Liver (tissue), 9 donors: Measurements from ENCODE around the gene ERCC6L. TPM values are rescaled to one million over a fixed set of nuclear protein-coding genes. Genes with fewer than 3 reads are reported as not detected.

Experiments used
- DNase-seq: peaks from one replicate; pipeline ENCODE4 v3.0.0-alpha.2; 2017; ENCODE audit warnings: low spot score
- H3K27ac ChIP-seq, 2 donors: one replicate each; pipeline ENCODE4 v1.7.0; 2013; ENCODE audit warnings: inconsistent platforms in 2 of 2, low read length in 2 of 2, control low read depth in 1 of 2, low read depth in 1 of 2, mild to moderate bottlenecking in 1 of 2
- H3K27me3 ChIP-seq, 4 donors: one replicate each; pipeline versions ENCODE4 v1.6.1 to v1.7.0; 2013; ENCODE audit warnings: low read length in 3 of 4, inconsistent platforms in 1 of 4, mild to moderate bottlenecking in 1 of 4, moderate library complexity in 1 of 4; ENCODE audit not compliant: control insufficient read depth in 4 of 4, insufficient read depth in 4 of 4
- H3K36me3 ChIP-seq, 4 donors: one replicate each; pipeline versions ENCODE4 v1.6.1 to v1.7.0; 2013; ENCODE audit warnings: low read length in 3 of 4, mild to moderate bottlenecking in 3 of 4, low read depth in 1 of 4, moderate library complexity in 1 of 4; ENCODE audit not compliant: control insufficient read depth in 4 of 4, insufficient read depth in 3 of 4
- H3K4me1 ChIP-seq, 4 donors: one replicate each; pipeline versions ENCODE4 v1.6.1 to v1.7.0; 2013; ENCODE audit warnings: low read length in 3 of 4, mild to moderate bottlenecking in 3 of 4, moderate library complexity in 1 of 4; ENCODE audit not compliant: control insufficient read depth in 4 of 4, insufficient read depth in 4 of 4
- H3K4me3 ChIP-seq, 3 donors: one replicate each; pipeline versions ENCODE4 v1.6.1 to v1.7.0; 2013; ENCODE audit warnings: low read length in 3 of 3, control low read depth in 1 of 3, low read depth in 1 of 3, mild to moderate bottlenecking in 1 of 3
- H3K9ac ChIP-seq, 2 donors: one replicate each; pipeline ENCODE4 v1.7.0; 2013; ENCODE audit warnings: low read length in 2 of 2, mild to moderate bottlenecking in 2 of 2, moderate library complexity in 2 of 2, control low read depth in 1 of 2, low read depth in 1 of 2
- H3K9me3 ChIP-seq, 4 donors: one replicate each; pipeline versions ENCODE4 v1.6.1 to v1.7.0; 2013; ENCODE audit warnings: low read length in 3 of 4; ENCODE audit not compliant: control insufficient read depth in 4 of 4
- EGR1 ChIP-seq, 2 donors: IDR thresholded peaks; 2 replicates each; pipeline ENCODE4 v1.6.1; 2016 to 2018; ENCODE audit warnings: antibody characterized with exemption in 2 of 2, low read depth in 2 of 2
- FOXA1 ChIP-seq: IDR thresholded peaks from 2 replicates; pipeline ENCODE4 v1.6.1; 2016; ENCODE audit warnings: antibody characterized with exemption
- GABPA ChIP-seq, 2 donors: IDR thresholded peaks in 1 of 2; conservative IDR thresholded peaks in 1 of 2; 2 replicates each; pipeline ENCODE4 v1.6.1; 2016; ENCODE audit warnings: antibody characterized with exemption in 2 of 2, mild to moderate bottlenecking in 1 of 2, moderate library complexity in 1 of 2
- HNF4A ChIP-seq, 2 donors: conservative IDR thresholded peaks; 2 replicates each; pipeline ENCODE4 v1.6.1; 2016; ENCODE audit warnings: antibody characterized with exemption in 2 of 2, mild to moderate bottlenecking in 2 of 2
- HNF4G ChIP-seq: IDR thresholded peaks from 2 replicates; pipeline ENCODE4 v1.6.1; 2016; ENCODE audit warnings: antibody characterized with exemption
- JUND ChIP-seq, 2 donors: IDR thresholded peaks; 2 replicates each; pipeline ENCODE4 v1.6.1; 2016; ENCODE audit warnings: antibody characterized with exemption in 2 of 2
- NR2F2 ChIP-seq: IDR thresholded peaks from 2 replicates; pipeline ENCODE4 v1.6.1; 2016; ENCODE audit warnings: antibody characterized with exemption
- RAD21 ChIP-seq, 2 donors: IDR thresholded peaks; 2 replicates each; pipeline ENCODE4 v1.6.1; 2016; ENCODE audit warnings: antibody characterized with exemption in 2 of 2, mild to moderate bottlenecking in 2 of 2
- RXRA ChIP-seq, 2 donors: IDR thresholded peaks; 2 replicates each; pipeline ENCODE4 v1.6.1; 2017 to 2018; ENCODE audit warnings: antibody characterized with exemption in 2 of 2, mild to moderate bottlenecking in 1 of 2
- SP1 ChIP-seq: IDR thresholded peaks from 2 replicates; pipeline ENCODE4 v1.6.1; 2018; ENCODE audit warnings: antibody characterized with exemption, mild to moderate bottlenecking
- TAF1 ChIP-seq: conservative IDR thresholded peaks from 2 replicates; pipeline ENCODE4 v1.6.1; 2016; ENCODE audit warnings: antibody characterized with exemption, mild to moderate bottlenecking
- YY1 ChIP-seq: IDR thresholded peaks from 2 replicates; pipeline ENCODE4 v1.6.1; 2016; ENCODE audit warnings: antibody characterized with exemption, mild to moderate bottlenecking
- WGBS: extraction: QIAGEN DNeasy Blood & Tissue Kit; methylation state at CpG from one replicate; pipeline ENCODE4 v1.1.7; 2013; 5-methylcytosine and 5-hydroxymethylcytosine counted together
- polyA plus RNA-seq, 2 donors: library from polyadenylated mRNA; stranded (reverse) in 1 of 2; unstranded in 1 of 2; fragments of 200-250 nt in 1 of 2; fragments of >200 nt in 1 of 2; fragmentation: Nextera tagmentation in 1 of 2; extraction: Ambion mirVana in 1 of 2; gene quantifications; one replicate each; pipeline versions ENCODE4 v1.2.1 to v1.2.3, GENCODE V29; 2013 to 2015
- total RNA-seq, 2 donors: library from RNA; depleted of rRNA; stranded (reverse); fragments of >200 nt; gene quantifications; one replicate each; pipeline ENCODE4 v1.2.3, GENCODE V29; 2014
- TF ChIP-seq, protein P1 (sequence below): IDR thresholded peaks from 2 replicates; pipeline ENCODE4 v1.6.1; 2016; ENCODE audit warnings: antibody characterized with exemption, mild to moderate bottlenecking
- TF ChIP-seq, protein P2 (sequence below): IDR thresholded peaks from 2 replicates; pipeline ENCODE4 v1.6.1; 2016; ENCODE audit warnings: antibody characterized with exemption
- TF ChIP-seq, protein P3 (sequence below): fragments of 150-350 bp; IDR thresholded peaks from 2 replicates; pipeline ENCODE4 v1.5.1; 2017; ENCODE audit warnings: improper control_type of control experiment, low read depth, low read length; ENCODE audit not compliant: missing input control
- TF ChIP-seq, protein P4 (sequence below): IDR thresholded peaks from 2 replicates; pipeline ENCODE4 v1.6.1; 2016; ENCODE audit warnings: antibody characterized with exemption
- donor health status: healthy.
- donor health status: healthy.
- donor health status: healthy.
- donor health status: healthy.
- donor health status: healthy.

The ERCC6L gene
- total and polyA plus RNA-seq, 4 donors = 0.17 to 4.7 (median 0.29) TPM; not detected in 1

DNA sequence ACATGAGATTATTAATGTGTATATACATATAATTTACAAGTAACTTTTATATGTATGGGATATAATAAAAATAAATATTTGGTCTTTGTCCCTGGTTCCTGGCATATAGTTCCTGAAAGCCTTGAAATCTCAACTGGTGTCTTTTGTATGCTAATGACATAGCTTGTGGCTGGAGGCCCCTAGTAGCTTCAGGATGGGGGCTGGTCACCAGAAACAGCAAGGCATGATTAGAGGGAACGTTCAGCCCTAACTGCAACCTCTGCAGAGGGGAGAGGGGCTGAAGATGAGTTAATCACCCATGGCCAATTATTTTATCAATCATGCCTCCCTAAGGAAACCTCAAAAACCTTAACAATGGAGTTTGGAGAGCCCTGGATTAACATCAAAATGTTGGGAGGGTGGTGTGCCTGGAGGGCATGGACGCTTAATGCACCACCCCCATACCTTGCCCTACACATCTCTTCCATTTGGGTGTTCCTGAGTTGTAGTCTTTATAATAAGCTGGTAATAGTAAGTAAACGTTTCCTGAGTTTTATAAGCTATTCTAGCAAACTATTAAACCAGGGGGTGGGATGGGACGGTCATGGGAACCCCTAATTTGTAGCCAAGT is 35.9 kb downstream of the ERCC6L start:
- H3K27me3 ChIP-seq = no peaks in the 10 kb centered on the region
- no peak for DNase-seq
- no peak overlapping the region for H3K4me3 ChIP-seq
- TF ChIP-seq, protein P1, sequence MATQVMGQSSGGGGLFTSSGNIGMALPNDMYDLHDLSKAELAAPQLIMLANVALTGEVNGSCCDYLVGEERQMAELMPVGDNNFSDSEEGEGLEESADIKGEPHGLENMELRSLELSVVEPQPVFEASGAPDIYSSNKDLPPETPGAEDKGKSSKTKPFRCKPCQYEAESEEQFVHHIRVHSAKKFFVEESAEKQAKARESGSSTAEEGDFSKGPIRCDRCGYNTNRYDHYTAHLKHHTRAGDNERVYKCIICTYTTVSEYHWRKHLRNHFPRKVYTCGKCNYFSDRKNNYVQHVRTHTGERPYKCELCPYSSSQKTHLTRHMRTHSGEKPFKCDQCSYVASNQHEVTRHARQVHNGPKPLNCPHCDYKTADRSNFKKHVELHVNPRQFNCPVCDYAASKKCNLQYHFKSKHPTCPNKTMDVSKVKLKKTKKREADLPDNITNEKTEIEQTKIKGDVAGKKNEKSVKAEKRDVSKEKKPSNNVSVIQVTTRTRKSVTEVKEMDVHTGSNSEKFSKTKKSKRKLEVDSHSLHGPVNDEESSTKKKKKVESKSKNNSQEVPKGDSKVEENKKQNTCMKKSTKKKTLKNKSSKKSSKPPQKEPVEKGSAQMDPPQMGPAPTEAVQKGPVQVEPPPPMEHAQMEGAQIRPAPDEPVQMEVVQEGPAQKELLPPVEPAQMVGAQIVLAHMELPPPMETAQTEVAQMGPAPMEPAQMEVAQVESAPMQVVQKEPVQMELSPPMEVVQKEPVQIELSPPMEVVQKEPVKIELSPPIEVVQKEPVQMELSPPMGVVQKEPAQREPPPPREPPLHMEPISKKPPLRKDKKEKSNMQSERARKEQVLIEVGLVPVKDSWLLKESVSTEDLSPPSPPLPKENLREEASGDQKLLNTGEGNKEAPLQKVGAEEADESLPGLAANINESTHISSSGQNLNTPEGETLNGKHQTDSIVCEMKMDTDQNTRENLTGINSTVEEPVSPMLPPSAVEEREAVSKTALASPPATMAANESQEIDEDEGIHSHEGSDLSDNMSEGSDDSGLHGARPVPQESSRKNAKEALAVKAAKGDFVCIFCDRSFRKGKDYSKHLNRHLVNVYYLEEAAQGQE = no peak
- TF ChIP-seq NR2F2 (no peak), GABPA (IDR thresholded peaks at IDR 0.05 in 1 of 2, conservative IDR thresholded peaks at IDR 0.05 in 1 of 2) (no peak), RAD21 (IDR thresholded peaks at IDR 0.05) (no peak), JUND (IDR thresholded peaks at IDR 0.05) (no peak), HNF4G (no peak), FOXA1 (no peak), RXRA (IDR thresholded peaks at IDR 0.05) (no peak)
- TF ChIP-seq, protein P2, sequence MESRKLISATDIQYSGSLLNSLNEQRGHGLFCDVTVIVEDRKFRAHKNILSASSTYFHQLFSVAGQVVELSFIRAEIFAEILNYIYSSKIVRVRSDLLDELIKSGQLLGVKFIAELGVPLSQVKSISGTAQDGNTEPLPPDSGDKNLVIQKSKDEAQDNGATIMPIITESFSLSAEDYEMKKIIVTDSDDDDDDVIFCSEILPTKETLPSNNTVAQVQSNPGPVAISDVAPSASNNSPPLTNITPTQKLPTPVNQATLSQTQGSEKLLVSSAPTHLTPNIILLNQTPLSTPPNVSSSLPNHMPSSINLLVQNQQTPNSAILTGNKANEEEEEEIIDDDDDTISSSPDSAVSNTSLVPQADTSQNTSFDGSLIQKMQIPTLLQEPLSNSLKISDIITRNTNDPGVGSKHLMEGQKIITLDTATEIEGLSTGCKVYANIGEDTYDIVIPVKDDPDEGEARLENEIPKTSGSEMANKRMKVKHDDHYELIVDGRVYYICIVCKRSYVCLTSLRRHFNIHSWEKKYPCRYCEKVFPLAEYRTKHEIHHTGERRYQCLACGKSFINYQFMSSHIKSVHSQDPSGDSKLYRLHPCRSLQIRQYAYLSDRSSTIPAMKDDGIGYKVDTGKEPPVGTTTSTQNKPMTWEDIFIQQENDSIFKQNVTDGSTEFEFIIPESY = no peak
- no peaks in the 10 kb centered on the region for H3K9me3 ChIP-seq
- peaks cover 2 to 5% (median 3%) of the 10 kb centered on the region in 4 donors for H3K36me3 ChIP-seq
- H3K4me1 ChIP-seq = no peaks in the 10 kb centered on the region
- no peak overlapping the region for H3K27ac ChIP-seq
- no peak overlapping the region for H3K9ac ChIP-seq
- 89% methylated on average over 4 of the region's 4 CpGs for WGBS

DNA sequence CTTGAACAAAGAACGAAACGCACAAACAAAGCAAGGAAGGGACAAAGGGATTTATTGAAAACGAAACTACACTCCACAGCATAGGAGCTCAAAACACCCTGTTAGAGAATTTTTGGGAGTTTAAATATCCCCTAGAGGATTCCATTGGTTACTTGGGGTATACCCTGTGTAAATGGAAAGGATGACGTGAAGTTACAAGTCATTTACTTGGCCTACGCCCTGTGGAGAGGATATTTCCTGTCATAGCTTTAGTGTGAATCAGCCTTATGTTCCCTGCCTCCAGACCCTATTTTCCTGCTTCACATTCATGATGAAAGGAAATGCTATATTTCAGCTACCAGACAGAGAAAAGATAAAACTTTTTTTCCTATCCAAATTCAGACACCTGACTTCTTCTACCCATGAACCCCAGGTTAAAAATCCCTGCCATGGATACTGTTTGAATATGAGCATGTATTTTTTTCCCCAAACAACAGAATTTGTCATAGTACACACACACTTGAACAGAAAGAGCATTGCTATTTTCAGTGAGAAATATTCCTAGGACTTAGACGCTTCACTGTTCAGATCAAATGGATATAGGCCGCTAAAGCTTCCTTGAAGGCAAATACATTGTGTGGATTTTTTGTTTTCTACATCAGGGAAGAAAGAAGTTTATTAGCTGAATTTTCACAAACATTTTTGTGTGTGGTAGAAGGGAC is 36.8 kb downstream of the ERCC6L start:
- TF ChIP-seq EGR1 (IDR thresholded peaks at IDR 0.05; ENCODE audit: low read depth in 2 of 2) (no peak), TAF1 (no peak), RAD21 (IDR thresholded peaks at IDR 0.05) (no peak), SP1 (no peak), NR2F2 (no peak), HNF4A (conservative IDR thresholded peaks at IDR 0.05) (no peak), FOXA1 (no peak), YY1 (no peak), HNF4G (no peak), RXRA (IDR thresholded peaks at IDR 0.05) (no peak), GABPA (IDR thresholded peaks at IDR 0.05 in 1 of 2, conservative IDR thresholded peaks at IDR 0.05 in 1 of 2) (no peak)
- TF ChIP-seq, protein P3, sequence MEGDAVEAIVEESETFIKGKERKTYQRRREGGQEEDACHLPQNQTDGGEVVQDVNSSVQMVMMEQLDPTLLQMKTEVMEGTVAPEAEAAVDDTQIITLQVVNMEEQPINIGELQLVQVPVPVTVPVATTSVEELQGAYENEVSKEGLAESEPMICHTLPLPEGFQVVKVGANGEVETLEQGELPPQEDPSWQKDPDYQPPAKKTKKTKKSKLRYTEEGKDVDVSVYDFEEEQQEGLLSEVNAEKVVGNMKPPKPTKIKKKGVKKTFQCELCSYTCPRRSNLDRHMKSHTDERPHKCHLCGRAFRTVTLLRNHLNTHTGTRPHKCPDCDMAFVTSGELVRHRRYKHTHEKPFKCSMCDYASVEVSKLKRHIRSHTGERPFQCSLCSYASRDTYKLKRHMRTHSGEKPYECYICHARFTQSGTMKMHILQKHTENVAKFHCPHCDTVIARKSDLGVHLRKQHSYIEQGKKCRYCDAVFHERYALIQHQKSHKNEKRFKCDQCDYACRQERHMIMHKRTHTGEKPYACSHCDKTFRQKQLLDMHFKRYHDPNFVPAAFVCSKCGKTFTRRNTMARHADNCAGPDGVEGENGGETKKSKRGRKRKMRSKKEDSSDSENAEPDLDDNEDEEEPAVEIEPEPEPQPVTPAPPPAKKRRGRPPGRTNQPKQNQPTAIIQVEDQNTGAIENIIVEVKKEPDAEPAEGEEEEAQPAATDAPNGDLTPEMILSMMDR = no peak
- TF ChIP-seq, protein P4, sequence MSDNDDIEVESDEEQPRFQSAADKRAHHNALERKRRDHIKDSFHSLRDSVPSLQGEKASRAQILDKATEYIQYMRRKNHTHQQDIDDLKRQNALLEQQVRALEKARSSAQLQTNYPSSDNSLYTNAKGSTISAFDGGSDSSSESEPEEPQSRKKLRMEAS = no peak
- TF ChIP-seq, protein P2 = no peak
- 92% methylated on average over 7 of the region's 7 CpGs for whole genome bisulfite sequencing
- H3K27me3 ChIP-seq = no peaks in the 10 kb centered on the region
- no peaks in the 10 kb centered on the region for H3K9me3 ChIP-seq
- peaks cover 5 to 7% (median 6%) of the 10 kb centered on the region in 4 donors for H3K36me3 ChIP-seq
- H3K4me3 ChIP-seq = no peak overlapping the region
- no peak for DNase-seq
- no peak overlapping the region for H3K27ac ChIP-seq
- no peak overlapping the region for H3K9ac ChIP-seq
- H3K4me1 ChIP-seq = no peaks in the 10 kb centered on the region
